DND-41 (cell line): ENCODE results near the gene RFFL.

Experiments used
- EZH2 ChIP-seq: IDR thresholded peaks from 3 replicates; pipeline ENCODE4 v1.6.1; 2012; ENCODE audit warnings: borderline replicate concordance, low read depth, mild to moderate bottlenecking, moderate library complexity, low read length, inconsistent platforms; ENCODE audit not compliant: severe bottlenecking
- TF ChIP-seq, protein P1 (sequence below): IDR thresholded peaks from 2 replicates; pipeline ENCODE4 v1.5.1; 2012; ENCODE audit warnings: borderline replicate concordance, low read length, moderate library complexity, mild to moderate bottlenecking; ENCODE audit not compliant: poor library complexity, severe bottlenecking; ENCODE audit errors: extremely low read depth

DNA sequence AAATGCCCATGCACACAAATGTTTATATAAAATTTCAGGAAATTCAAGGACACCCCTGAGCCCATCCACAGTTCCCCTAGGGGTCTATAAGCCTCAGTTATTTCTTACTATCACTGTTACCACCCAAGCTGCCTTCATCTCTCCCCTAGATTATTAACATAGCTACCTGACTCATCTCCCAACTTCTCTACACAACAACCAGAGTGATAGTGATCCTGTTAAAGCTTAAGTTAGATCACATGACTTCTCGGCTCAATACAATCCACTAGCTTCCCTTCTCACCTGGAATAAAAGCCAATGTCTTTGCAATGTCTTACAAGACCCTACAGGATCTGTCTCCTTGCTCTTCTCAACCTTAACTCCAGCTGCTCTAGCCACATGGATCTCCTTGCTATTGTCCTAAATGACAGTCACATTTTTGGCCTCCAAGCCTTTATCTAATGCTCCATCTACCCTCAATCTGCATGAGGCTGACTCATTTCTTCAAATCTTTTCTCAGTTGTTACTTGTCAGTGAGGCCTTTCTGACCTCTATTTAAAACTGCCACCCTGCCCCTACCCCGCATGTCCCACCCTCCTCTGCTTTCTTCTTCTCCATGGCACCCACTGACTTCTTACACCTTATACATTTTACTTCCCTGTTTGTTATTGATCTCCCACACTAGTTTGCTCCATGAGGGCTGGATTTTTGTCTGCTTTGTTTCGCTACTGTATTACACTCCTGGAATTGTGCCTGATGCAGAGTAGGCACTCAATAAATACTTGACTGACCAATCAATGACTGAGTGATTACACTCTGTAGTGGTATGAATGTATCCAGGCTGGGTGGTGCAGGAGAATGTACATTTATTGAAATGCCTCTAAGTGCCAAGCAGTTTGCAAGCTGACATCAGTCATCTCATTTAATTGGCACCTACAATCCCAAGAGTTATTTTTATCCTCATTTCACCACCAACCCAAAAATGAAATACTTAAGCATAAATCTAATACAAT lies 88.4 kb downstream of the RFFL start:
- TF ChIP-seq, protein P1, sequence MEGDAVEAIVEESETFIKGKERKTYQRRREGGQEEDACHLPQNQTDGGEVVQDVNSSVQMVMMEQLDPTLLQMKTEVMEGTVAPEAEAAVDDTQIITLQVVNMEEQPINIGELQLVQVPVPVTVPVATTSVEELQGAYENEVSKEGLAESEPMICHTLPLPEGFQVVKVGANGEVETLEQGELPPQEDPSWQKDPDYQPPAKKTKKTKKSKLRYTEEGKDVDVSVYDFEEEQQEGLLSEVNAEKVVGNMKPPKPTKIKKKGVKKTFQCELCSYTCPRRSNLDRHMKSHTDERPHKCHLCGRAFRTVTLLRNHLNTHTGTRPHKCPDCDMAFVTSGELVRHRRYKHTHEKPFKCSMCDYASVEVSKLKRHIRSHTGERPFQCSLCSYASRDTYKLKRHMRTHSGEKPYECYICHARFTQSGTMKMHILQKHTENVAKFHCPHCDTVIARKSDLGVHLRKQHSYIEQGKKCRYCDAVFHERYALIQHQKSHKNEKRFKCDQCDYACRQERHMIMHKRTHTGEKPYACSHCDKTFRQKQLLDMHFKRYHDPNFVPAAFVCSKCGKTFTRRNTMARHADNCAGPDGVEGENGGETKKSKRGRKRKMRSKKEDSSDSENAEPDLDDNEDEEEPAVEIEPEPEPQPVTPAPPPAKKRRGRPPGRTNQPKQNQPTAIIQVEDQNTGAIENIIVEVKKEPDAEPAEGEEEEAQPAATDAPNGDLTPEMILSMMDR = no peak
- no peak for TF ChIP-seq EZH2
